Brain pericyte (primary cell): ENCODE results near the gene DHRS4.
"Not testable (repeated sequence)": the region's sequence is repeated elsewhere in the genome, so short reads cannot be mapped to it uniquely, and the experiment has no call there.

ENCODE experiments used
- DNase-seq: peaks from one replicate; pipeline ENCODE4 v3.0.0-alpha.2; 2012; ENCODE audit warnings: low read depth, low spot score

Gene DHRS4

DNA sequence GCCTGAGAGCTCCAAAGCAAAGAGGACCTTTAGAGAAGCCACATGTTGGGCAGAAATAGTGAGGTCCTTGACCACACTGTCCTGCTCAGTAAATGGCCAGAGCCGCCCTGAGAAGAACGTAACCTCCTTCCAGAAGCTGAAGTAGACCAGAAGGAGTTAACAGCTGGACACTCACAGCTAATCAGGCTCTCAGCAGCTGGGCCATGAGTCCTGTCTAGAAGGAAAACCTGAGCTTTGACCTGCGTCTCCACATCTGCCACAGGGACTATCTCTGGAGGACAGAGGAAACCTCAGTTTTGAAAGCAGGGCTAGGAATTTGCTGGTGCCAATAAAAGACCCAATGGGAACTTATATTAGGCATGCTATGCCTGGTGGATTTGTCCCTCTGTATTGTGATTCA is 12.3 kb upstream of the DHRS4 start:
- no peak for DNase-seq

DNA sequence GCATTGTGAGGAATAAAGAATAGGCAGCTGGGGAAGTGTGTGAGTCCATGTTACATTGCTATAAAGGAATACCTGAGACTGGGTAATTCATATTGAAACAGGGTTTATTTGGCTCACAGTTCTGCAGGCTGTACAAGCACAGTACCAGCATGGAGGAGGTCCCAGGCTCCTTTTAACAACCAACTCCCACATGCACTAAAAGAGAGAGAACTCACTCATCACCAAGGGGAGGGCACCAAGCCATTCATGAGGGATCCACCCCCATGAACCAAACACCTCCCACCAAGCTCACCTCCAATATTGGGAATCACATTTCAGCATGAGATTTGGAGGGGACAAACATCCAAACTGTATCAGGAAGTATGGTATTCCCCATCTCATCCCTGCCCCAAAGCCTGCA is 11.9 kb upstream of the DHRS4 start:
- DNase-seq, result no peak

DNA sequence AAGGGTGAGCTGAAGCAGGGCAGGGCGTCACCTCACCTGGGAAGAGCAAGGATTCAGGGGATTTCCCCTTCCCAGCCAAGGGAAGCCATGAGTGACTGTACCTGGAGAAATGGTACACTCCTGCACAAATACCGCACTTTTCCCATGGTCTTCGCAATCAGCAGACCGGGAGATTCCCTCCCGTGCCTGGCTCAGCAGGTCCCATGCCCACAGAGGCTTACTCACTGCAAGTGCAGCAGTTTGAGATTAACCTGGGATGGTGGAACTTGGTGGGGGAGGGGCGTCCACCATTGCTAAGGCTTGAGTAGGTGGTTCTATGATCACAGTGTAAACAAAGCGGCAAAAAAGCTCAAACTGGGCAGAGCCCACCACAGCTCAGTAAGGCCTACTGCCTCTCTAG is 11.0 kb upstream of the DHRS4 start:
- no peak for DNase-seq

DNA sequence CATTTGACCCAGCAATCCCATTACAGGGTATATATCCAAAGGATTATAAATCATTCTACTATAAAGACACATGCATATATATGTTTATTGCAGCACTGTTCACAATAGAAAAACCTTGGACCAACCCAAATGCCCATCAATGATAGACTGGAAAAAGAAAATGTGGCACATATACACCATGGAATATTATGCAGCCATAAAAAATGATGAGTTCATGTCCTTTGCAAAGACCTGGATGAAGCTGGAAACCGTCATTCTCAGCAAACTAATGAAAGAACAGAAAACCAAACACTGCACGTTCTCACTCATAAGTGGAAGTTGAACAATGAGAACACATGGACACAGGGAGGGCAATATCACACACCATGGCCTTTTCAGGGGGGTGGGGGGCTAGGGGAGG is 4.5 kb upstream of the DHRS4 start:
- not testable (repeated sequence) for DNase-seq

DNA sequence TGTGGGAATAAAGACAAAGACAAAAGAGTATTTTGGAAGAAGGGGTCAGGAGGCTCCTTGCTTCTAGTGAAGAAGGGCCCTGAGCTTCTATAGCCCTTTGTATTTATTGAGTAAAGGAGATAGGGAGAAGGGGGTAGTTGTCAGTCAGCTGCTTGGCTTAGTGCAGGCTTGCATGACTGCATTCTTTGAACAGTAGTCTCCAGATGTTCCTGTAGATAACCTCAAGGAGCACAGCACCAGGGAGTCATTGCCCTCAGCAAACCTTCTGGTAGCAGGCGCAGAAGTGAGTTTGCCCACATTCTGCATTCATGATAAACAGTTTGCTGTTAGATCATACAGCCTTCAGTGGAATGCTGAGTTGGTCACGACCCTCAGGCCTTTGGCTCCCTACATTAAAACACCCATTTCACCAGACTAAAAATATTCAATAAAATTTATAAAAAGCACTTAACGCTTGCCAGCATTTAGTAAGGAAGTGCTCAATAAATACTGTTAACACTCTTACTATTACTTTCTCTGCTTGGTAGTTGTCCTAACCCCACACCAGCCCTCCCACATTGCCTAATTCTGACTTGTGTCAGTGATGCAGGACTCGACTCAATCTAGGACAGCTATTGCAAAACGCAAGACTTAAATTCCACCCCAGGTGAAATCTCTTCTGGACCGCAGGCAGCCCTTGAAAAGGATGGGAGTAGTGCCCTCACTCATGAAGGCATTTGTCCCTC is 3.0 kb upstream of the DHRS4 start:
- no peak for DNase-seq

DNA sequence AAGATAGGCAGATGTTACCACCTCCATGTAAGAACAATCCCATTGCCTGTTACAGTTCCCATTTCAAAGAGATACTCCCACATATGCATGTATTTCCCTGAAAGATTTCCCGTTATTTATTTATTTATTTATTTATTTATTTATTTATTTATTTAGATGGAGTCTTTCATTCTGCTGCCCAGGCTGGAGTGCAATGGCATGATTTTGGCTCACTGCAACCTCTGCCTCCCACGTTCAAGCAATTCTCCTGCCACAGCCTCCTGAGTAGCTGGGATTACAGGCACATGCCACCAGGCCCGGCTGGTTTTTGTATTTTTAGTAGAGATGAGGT is 2.5 kb upstream of the DHRS4 start:
- not testable (repeated sequence) for DNase-seq

DNA sequence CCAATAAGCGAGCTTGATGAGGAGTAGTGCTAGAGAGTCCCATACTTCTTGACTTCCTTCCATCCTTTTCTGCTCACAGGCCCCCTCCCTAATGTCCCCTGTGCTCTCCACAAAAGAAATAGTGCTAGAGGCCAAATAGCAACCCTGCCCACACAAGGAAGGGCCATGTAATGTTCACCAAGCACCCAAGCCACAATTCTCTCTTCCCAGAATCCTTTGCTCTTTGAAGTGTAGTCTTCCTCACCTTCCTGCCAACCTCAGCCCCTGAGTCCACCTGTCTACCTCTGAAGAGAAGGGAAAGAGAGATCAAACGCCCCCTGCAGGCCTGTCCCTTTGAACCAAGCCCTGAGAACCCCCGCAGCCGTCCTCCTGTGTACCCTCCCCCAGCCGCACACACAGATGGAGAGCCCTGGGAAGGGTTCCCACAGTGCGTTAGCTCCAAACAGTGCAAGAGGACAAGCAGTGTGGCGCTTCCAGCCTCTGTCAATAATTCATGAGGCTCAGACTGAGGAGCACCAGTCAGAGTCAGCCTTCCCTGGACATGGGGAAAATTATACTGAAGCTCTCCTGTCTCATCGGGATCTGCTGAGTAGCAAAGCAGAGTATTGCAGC is 1.9 kb upstream of the DHRS4 start:
- no peak for DNase-seq

DNA sequence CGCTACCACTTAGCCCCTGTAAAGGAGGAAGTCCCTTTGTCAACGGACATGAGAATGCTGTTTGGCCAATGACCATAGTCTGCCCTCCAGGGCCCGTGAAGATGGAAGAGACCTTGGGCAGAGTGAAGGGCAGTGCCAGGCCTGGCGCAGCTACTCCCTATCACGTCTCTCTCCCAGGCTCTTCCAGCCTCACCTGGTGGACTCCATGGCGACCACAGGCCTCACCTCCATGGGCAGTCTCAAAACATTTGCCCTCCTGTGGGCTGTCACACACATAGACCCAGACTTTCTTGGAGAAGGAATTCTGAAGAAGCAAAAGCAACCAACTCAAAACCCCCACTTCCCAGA is 480 bp upstream of the DHRS4 start:
- not testable (repeated sequence) for DNase-seq

DNA sequence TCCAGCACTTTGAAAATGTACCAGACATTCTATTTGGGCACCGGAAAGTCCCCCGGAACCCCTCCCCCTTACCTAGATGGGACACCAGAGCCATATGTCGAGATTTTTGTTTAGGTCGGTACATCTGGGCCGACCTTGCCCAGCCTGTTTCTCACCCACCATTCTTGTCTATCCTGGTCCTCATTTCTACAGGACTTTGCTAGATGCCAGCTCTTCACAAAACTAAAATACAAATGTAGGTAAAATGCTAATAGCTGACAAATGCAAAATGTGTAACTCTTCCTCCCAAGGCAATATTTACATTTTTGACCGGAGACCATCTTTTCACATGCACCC is 677 bp downstream of the DHRS4 start:
- DNase-seq, result not testable (repeated sequence)

DNA sequence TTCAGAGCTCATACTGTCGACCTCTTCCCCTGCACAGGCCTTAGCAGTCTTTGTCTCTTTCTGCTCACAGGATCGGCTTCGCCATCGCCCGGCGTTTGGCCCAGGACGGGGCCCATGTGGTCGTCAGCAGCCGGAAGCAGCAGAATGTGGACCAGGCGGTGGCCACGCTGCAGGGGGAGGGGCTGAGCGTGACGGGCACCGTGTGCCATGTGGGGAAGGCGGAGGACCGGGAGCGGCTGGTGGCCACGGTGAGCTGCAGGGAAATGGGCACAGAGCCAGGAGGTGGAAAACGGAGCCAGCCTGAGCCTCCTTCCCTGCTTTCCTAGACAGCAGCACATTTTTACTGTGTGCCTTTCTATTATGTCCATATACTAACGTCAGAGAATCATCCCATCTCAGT is 1.4 kb downstream of the DHRS4 start:
- DNase-seq, result not testable (repeated sequence)

DNA sequence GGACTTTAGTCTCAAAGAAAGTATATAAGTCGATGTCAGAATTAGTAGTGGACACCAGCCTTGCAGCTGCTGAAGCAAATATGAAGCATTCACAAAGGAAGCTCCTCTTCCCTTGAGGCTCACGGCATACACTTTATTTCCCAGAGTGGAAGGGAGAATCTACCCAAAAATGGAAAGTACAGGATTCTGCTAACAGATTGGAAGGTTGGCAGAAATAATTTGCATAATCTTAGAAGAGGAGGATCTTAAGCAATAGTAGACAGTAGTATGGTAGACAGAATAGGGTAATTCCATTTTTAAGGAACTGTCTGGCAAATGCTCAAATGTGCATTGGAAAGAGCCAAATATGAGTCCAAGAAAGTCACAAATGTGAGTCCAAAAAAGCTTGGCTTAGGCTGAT is 2.2 kb downstream of the DHRS4 start:
- not testable (repeated sequence) for DNase-seq

DNA sequence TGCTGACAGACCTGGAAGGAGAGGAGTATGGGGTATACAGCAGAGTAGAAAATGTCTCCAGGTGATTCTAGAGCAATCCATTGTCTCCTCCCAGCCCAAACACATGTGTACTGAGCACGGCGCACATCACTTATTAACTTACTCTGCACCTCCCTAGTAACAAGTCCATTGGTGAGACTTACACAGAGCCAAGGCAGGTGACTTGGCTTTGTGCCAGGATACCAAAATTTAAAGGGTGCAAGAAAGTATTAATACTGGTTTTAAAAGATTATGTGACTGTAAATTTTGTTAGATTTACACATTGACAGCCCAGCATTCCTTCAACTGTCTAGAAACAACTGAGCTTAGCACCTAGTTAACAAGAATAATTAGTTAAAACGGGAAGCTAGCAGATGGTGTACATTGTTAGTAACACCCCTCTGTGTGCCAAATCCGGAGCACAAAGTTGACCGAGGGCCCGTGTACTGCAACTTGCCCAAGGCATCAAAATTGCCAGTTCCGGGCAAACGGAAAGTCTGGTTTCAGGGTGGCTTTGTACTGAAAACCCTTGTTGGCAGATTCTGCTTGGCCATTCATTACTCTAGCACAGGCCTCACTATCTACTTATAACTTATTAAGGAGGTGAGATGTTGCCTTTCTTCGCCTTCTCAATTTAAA is 4.5 kb downstream of the DHRS4 start:
- DNase-seq, result not testable (repeated sequence)

DNA sequence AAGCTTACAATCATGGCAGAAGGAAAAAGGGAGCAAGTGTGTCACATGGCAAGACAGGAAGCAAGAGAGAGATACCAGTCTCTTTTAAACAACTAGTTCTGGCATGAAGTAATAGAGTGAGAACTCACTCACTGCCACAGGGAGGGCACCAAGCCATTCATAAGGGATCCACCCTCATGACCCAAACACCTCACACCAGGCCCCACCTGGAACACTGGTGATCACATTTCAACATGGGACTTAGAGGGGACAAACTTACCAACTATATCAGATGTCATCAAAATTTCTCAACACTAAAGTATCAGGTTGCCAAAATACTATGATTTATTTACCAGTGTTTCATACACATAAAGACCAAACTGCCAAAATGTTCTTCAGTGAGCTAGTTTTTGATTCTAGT is 7.3 kb downstream of the DHRS4 start:
- not testable (repeated sequence) for DNase-seq

DNA sequence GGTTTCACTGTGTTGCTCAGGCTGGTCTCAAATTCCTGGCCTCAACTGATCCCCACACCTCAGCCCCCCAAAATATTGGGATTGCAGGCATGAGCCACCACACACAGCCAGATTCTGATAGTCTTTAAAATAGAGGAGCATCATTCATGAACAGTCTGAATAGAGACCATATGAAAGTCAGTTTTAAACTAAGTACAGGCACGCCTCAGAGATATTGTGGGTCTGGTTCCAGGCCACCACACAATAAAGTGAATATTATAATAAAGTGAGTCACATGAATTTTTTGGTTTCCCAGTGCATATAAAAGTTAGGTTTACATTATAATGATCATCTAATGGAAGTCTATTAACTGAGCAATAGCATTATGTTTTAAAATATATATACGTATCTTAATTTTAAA is 8.1 kb downstream of the DHRS4 start:
- DNase-seq, result not testable (repeated sequence)

DNA sequence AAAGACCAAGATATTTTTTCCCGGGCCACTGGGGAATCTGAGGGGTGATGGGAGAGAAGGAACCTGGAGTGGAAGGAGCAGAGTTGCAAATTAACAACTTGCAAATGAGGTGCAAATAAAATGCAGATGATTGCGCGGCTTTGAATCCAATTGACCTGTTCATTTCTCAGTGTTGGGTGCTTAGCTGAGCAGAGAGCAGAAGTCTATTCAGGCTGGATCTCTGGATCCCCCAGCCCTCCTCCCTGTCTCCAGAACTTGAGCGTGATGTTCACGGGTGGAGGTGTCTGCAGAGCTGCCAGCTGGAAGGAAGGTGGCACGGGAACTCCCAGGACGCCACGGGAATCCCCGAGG is 15.5 kb downstream of the DHRS4 start:
- DNase-seq, result not testable (repeated sequence)

DNA sequence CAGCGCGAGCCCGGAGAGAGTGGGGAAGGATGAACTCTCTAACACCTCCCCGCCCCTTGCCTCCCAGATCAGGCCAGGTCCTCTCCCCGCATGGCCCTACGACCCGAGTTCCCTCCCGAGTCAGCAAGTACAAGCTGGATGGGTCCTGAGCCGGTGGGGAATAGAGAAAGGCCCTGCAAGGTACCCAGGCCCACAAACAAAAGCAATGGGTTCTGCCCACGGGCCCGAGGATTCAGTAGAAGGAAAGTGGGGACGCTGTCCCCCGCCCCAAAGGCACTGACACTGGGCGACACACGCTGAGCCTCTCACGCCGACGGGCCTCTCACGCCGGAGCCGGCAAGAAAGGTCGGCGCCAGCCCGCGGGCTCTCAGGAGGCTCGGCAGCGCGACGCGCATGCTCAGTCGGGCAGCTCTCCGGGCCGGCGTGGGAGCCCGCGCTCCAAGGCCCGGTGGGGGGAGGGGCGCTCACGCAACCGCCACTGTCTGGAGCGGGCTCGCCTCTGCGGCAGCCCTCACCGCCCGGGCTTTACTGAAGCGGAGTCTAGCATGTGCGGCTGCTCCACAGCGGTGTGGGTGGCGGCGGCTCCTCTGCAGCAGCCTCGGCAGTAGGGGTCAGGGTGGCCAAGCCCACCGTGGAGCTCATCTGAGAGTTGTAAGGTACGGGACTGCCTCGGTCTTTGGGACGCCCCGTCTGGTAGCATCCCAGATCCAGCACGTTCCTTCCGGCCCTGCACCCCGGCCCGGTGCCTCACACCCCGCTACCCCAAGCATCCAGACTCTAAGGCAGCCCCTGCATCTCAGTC is 16.1 kb downstream of the DHRS4 start:
- not testable (repeated sequence) for DNase-seq

DNA sequence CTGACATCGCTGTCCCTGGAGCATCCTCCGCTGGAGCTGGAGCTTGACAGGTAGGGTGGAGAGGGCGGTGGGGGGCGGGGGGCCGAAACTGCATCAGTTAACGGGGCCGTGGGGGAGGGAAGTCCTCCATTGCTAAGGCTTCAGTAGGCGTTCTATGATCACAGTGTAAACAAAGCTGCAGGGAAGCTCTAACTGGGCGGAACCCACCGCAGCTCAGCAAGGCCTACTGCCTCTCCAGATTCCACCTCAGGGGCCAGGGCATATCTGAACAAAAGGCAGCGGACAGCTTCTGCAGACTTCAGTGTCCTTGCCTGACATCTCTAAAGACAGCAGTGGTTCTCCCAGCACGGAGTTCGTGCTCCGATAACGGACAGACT is 16.7 kb downstream of the DHRS4 start:
- DNase-seq, result not testable (repeated sequence)

DNA sequence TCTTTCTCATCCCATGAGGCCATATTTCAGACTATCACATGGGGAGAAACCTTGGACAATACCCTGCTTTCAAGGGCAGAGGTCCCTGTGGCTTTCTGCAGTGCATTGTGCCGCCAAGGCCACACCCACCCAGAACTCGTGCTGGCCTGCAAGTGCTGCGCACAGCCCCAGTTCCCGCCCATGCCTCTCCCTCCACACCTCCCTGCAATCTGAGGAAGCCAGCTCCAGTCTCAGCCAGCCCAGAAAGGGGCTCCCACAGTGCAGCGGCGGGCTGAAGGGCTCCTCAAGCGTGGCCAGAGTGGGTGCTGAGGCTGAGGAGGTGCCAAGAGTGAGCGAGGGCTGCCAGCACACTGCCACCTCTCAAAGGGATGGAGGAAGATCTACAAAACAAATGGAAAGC is 19.6 kb downstream of the DHRS4 start:
- DNase-seq, result not testable (repeated sequence)

DNA sequence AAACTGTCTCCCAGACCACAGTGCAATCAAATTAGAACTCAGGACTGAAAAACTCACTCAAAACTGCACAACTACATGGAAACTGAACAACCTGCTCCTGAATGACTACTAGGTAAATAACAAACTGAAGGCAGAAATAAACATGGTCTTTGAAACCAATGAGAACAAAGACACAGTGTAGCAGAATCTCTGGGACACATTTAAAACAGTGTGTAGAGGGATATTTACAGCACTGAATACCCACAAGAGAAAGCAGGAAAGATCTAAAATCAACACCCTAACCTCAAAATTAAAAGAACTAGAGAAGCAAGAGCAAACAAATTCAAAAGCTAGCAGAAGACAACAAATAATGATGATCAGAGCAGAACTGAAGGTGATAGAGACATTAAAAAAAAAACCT is 20.5 kb downstream of the DHRS4 start:
- DNase-seq, result not testable (repeated sequence)

DNA sequence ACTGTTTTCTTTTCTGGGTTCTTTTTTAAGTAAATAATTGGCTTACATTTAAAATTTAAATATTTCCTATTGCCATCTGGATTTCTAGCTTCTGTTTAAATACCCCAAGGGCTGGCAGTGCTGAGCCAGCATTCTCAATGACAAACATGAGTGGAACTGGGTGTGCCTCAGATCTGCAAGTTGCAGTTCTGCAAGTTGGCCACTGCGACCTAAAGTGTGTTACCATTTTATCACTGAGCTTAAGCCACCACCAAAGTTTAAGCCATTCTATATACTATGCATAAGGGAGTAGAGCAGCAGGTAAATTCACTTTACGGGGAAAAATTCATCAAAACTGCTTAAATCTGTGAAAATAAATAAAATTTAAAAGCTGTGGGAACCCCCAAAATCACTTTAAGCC is 23.6 kb downstream of the DHRS4 start:
- not testable (repeated sequence) for DNase-seq

DNA sequence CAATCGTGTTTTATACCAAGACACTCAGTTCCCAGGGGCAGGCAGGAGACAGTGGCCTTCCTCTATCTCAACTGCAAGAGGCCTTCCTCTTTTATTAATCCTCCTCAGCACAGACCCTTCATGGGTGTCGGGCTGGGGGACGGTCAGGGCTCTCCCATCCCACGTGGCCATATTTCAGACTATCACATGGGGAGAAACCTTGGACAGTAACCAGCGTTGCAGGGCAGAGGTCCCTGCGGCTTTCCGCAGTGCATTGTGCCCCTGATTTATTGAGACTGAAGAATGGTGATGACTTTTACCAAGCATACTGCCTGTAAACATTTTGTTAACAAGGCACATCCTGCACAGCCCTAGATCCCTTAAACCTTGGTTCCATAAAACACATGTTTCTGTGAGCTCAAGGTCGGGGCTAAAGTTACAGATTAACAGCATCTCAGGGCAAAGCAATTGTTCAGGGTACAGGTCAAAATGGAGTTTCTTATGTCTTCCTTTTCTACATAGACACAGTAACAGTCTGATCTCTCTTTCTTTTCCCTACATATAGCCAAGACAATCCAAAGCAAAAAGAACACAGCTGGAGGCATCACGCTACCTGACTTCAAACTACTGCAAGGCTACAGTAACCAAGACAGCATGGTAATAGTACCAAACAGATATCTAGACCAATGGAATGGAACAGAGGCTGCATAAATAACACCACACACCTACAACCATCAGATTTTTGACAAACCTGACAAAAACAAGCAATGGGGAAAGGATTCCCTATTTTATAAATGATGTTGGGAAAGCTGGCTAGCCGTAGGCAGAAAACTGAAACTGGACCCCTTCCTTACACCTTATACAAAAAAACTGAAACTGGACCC is 28.6 kb downstream of the DHRS4 start:
- not testable (repeated sequence) for DNase-seq
